HG03097 (cell line): Measurements from ENCODE around the gene TEPSIN.

Experiments
- ATAC-seq: cut with Tn5 transposase; IDR thresholded peaks from one replicate; pipeline ENCODE4 v1.9.1; 2021; ENCODE audit not compliant: unreplicated experiment, low FRiP score

TEPSIN gene

DNA sequence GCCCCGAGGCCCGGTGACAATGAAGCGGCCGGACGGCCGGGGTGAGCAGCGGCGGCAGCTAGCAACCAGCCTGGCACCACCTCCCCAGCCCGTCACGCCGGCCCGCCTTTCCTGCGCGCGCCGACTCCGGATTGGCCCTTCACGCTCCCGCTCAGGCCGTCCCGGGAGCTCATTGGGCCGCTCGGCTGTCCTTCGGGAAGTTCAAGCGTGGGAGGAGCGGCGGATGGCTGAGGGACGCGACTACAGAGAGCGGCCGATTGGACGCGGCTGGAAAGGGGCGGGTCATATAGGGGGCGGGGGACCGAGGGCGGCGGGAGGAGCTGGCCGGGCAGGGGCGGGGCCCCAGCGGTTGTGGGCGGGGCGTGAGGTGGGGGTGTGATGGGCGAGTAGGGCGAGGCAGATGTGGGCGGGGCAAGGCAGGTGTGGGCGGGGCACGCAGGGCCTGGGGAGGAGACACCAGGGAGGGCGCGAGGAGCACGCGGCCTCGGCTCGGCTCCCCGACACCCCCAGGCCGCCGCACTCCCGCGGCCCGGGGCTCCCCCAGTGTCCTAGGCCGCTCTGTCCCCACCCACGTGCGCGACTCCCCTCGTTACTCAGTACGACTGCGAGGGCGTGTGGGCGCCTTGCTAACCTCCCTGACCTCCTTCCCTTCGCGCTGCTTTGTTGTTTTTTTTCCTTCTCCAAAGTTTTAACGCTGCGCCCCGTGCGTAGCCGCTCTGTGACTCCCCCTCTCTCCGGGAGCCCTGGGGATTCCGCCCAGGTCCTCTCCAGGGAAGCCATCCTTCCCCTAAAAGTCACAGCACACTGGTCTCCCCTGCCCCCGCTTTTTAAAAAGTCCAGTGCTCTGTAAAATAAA is 15.7 kb downstream of the TEPSIN start, which contains the start of gene CEP131:
Gene CEP131 (minus strand): TSS at position 60 of the 856 bp plus-strand sequence. CDS start 2,909 bp downstream, outside the sequence.
- peak; percentile 95 for ATAC-seq

- ATAC-seq = no peak
Observed at GRCh38 chr17:81222620-81222905, 16.3 kb downstream of the TEPSIN start.

DNA sequence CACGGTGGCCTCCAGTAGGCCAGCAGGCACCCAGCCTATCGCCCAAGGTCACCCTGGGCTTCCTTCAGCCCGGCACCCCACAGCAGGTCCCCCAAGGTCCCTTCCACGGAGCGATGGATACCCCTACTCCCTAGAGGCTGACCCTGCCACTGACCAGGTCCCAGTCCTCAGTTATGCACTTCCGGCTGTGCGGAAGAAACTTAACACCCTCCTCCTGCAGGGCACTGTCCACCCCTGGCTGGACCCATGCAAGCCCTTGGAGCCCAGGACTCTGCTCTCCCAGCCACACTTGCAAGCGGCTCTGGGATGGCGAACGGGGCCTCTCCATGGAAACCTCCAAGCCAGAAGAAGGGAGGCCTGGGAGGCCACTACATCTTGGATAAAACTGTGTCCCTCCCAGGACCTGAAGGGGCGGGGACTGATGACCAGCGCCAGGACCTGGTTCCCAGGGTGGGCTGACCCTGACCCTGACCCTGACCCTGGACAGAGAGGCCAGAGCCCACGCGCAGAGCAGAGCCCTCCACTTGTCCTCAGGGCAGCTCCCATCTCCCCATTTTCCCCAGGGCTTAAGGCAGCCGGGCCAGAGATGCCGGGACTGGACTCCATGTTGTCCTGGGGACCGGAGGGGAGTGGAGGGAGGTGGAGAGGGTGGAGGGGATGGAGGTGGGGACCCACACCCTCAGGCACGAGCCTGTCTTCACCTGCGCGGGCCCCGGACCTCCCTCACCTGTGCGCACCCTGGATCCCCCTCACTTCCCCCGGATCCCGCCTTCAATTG is 16.8 kb downstream of the TEPSIN start:
- no peak for ATAC-seq

GRCh38 chr17:81221371-81221841 is 17.4 kb downstream of the TEPSIN start:
- no peak for ATAC-seq

- ATAC-seq = no peak
Observed at GRCh38 chr17:81219476-81220180, 19.2 kb downstream of the TEPSIN start.

DNA sequence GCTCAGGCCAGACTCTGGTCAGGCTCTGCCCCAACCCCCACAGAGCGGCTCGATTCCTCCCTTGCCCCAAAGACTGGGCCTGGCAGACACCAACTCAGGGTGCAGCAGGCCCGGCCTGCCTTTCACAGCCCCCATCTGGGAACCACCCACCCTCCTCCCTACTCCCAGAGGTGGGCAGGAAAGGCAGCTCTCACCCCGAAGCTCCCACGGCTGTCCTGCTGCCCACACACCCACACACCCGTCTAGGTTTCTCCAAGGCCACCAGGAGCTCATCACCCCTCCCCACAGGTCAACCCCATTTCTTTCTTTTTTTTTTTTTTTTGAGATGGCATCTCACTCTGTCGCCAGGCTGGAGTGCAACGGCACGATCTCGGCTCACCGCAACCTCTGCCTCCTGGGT is 19.9 kb downstream of the TEPSIN start:
- no peak for ATAC-seq

DNA sequence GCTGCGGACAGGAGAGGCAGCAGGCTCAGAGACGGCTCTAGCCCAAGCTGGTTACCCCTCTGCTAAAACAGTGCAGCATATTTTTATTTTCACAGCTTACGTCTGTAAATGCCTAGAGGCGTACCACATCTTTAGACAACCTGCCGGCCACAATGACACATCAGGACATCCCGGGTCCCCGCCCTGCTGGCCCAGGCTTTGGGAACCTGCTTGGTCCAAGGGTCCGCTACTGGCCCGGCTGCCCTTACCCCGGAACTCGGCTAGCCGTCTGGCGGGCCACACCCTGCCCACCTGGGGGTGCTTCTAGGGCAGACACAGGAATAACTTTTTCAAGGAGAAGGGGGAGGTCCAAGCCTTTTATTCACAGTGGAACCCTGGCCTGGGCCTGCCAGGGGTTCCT is 20.4 kb downstream of the TEPSIN start:
- ATAC-seq = no peak

GRCh38 chr17:81217491-81217890 is 21.4 kb downstream of the TEPSIN start:
- ATAC-seq = no peak

DNA sequence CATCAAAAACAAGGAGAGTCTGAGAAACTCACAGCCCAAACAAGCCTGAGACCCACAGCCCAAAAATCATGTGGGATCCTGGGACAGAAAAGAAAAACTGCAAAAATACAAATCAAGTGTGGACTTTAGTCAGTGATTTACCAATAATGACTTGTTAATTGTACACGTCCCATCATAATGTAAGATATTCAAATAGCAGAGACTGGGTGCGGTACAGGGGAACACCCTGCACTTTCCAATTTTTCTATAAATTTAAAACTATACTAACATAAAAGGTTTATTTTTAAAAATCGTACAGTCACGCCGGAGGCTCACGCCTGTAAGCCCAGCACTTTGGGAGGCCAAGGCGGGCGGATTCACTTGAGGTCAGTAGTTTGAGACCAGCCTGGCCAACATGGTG is 24.9 kb downstream of the TEPSIN start:
- no peak for ATAC-seq

DNA sequence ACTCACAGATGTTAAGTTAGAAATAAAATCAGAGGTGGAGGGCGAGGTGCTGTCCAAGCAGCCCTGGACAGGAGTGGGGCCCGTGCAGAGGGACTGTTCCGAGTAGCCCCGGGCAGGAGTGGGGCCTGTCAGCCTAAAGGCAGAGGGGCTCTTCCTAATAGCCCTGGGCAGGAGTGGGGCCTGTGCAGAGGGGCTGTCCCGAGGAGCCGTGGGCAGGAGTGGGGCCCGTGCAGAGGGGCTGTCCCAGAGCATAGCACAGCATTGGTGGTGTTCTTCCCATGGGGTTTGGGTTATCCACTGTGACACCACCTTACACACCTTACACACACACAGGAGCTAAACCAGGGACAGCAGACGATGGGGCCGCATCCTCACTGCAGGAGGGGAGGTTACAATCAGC is 26.5 kb downstream of the TEPSIN start:
- no peak for ATAC-seq

- ATAC-seq = no peak
Observed at GRCh38 chr17:81210868-81211267, 28.0 kb downstream of the TEPSIN start.

- ATAC-seq = no peak
Observed at GRCh38 chr17:81210466-81210865, 28.4 kb downstream of the TEPSIN start.

DNA sequence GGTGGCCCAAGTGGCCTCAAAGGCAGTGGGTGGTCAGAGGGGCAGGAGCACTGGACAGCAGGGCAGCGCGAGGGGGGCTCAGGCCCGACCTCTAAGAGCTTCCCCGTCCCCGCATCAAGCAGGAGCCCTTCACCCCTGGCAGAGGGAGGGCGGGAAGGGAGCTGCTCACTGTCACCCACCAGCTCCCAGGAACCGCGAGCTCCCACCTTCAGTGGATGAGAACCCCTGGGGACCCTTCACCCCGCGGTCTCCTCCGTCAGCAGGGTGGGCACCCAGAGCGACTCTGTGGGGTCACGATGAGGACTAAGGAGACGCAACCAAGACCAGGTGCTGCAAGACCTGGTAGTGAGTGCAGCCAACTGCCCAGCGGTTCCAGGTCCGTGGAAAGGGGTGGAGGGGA is 29.7 kb downstream of the TEPSIN start:
- no peak for ATAC-seq

- ATAC-seq = no peak
Observed at GRCh38 chr17:81208651-81209050, 30.2 kb downstream of the TEPSIN start.

GRCh38 chr17:81207610-81208581 is 31.0 kb downstream of the TEPSIN start:
- no peak for ATAC-seq

- no peak for ATAC-seq
Observed at GRCh38 chr17:81206657-81207056, 32.2 kb downstream of the TEPSIN start.

DNA sequence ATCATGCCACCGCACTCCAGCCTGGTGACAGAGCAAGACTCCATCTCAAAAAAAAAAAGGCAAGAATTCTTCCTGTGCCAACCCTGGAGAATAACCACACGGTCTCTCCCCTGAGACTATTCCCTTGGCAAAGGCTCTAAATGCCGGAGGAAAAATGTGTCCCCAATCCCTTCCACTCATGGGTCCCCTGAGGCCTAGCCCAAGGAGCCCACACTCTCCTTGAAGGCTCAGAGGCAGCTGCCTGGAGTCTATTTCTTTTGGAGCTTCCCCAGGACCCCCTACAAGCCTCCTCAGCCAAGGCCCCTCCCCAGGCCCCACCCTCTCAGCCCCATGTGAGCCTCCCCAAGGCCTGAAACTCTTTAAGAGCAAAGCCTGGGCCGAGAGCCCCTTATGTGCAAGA is 32.7 kb downstream of the TEPSIN start:
- ATAC-seq = no peak

DNA sequence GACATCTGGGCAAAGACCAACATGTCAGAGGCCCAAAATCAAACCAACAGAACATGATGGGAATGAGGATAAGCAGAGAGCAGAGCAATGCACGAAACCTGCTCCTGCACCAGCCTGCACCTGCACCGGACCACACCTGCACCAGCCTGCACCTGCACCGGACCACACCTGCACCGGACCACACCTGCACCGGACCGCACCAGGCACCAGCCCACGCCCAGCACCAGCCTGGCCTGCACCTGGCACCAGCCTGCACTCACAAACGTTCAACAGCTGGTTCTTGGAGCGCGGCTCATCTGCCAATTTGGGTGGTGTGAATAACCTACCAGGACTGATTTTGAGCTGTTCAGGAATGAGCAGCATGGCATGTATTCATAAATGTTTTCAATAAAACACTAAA is 34.3 kb downstream of the TEPSIN start:
- no peak for ATAC-seq

DNA sequence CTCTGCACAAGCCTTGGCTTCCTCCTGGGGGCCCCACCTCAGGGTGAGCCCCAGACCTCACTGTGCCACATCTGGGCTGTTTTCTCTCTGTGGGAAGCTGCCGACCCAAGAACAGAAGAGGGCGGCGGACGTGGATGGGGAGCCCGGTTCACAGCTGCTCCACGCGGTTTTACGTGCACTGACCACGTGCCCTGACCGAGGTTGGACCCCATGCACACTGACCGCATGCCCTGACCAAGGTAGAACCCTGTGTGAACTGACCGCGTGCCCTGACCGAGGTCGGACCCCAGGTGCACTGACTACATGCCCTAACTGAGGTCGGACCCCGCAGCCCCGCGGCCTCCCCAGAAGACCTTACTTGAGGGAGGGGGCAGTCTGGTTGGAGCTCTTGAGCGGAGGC is 35.7 kb downstream of the TEPSIN start:
- ATAC-seq = no peak

DNA sequence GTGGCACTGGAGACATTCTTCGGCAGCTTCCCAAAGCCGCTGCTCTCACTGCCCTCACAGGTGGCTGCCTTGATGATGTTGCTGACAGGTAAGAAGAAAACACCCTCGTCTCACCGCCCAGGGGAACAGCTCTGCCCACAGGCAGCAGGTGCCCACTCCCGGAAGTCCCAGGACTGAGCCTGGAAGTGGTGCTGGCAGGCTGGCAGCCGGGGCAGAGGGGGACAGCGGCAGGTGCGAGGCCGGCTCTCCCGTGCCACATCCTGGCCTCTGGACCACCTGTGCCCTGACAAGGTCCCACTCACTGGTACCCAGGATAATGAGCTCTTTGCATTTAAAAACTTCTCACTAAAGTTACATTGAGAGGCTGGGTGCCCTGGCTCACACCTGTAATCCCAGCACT is 36.5 kb downstream of the TEPSIN start:
- ATAC-seq = no peak
